ENCODE measurements around the gene RAB14. TPM values are rescaled to one million over a fixed set of nuclear protein-coding genes. Genes with fewer than 3 reads are reported as not detected.

Gene RAB14
- total RNA-seq, 4 donors from 2014 or later = 26.2 to 54.1 (median 33.8) TPM

DNA sequence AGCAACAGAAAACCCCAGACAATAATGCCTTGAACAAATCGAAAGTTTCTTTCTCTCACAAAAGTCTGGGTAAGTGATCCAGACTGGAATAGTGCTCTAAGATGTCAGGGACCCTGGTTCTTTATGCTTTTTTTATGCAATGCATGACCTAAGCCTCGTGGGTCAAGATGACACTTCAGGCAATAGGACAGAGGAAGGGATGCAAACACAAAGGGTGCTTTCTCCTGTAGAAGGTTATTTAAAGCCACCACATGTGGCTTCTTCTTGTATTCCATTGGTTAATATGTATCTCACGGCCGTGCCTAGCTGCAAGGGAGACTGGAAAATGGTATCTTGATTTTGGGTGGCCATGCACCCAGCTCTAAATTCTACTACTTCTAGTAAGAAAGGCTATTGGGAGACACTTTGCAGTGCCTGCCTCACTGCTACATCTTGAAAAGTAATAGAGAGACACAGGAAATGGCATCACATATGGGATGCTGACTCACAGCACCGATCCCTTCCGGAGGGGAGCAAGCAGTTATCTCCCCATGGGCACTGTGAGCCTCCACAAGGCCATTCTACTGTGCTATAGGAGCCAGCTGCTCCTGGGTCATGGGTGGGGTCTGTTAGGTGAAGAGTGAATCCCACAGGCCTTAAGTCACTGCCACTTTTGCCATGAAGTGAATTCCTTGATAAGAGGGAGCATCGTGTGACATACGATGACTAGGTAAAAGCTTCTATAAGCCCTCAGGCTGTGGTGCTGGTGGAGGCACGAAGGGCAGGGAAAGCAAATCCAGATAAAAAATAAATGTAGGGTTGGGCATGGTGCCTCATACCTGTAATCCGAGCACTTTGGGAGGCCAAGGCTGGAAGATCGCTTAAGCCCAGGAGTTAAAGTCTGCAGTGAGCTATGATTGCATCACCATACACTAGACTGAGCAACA is 32.5 kb upstream of the RAB14 start:
- no peak overlapping the region for H3K27ac ChIP-seq
- no peak for DNase-seq
- no peak for TF ChIP-seq POLR2A (IDR thresholded peaks at IDR 0.05)
- TF ChIP-seq, protein P1, sequence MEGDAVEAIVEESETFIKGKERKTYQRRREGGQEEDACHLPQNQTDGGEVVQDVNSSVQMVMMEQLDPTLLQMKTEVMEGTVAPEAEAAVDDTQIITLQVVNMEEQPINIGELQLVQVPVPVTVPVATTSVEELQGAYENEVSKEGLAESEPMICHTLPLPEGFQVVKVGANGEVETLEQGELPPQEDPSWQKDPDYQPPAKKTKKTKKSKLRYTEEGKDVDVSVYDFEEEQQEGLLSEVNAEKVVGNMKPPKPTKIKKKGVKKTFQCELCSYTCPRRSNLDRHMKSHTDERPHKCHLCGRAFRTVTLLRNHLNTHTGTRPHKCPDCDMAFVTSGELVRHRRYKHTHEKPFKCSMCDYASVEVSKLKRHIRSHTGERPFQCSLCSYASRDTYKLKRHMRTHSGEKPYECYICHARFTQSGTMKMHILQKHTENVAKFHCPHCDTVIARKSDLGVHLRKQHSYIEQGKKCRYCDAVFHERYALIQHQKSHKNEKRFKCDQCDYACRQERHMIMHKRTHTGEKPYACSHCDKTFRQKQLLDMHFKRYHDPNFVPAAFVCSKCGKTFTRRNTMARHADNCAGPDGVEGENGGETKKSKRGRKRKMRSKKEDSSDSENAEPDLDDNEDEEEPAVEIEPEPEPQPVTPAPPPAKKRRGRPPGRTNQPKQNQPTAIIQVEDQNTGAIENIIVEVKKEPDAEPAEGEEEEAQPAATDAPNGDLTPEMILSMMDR (IDR thresholded peaks at IDR 0.05) = no peak
- no peaks in the 10 kb centered on the region for H3K9me3 ChIP-seq
- no peaks in the 10 kb centered on the region for H3K36me3 ChIP-seq
- H3K27me3 ChIP-seq = no peaks in the 10 kb centered on the region
- H3K4me1 ChIP-seq = no peaks in the 10 kb centered on the region
- no peak overlapping the region for H3K4me3 ChIP-seq

DNA sequence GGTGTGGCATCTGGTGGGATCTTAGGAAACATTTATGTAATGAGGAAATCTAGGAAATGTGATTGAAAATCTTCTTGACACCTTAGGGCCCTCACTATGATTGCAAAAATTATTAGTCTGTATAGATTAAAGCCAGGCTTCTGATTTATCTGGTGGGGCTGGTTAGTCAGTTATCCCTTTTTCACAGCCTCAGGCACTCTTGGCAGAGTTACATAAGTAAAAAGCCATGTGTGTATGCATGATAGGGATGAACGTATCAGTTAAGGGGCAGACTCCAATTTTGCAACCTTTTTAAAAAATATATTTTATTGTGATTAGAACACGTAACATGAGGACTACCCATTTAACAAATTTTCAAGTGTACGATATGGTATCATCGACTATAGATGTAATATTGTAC is 30.6 kb upstream of the RAB14 start:
- no peaks in the 10 kb centered on the region for H3K36me3 ChIP-seq
- no peaks in the 10 kb centered on the region for H3K4me1 ChIP-seq
- no peaks in the 10 kb centered on the region for H3K9me3 ChIP-seq
- H3K4me3 ChIP-seq = no peak overlapping the region
- no peak for TF ChIP-seq POLR2A (IDR thresholded peaks at IDR 0.05)
- TF ChIP-seq, protein P1 (IDR thresholded peaks at IDR 0.05) = no peak
- no peaks in the 10 kb centered on the region for H3K27me3 ChIP-seq
- DNase-seq = no peak
- H3K27ac ChIP-seq = no peak overlapping the region

DNA sequence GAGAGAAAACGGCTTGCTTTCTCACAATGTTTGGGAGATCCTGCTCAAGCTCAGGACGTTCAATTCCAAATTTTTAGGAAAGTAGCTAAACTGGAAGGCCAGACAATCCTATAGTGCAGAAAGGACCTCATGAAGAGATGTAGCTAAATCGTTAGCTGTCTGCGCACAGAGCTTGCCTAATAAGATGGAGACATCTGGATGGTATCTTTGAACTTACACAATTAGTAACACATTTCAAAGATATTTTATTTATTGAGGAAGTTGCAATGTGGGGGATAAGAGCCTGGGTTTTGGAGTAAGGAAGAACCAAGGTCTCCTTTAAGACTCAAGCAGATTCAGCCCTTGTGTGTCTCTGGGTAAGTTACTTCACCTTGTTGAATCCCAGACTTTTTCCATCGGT is 28.6 kb upstream of the RAB14 start:
- Histone ChIP-seq H3K4me1 (no peaks in the 10 kb centered on the region), H3K27ac (no peak overlapping the region), H3K4me3 (no peak overlapping the region), H3K9me3 (no peaks in the 10 kb centered on the region), H3K27me3 (no peaks in the 10 kb centered on the region), H3K36me3 (no peaks in the 10 kb centered on the region)
- DNase-seq = no peak
- no peak for TF ChIP-seq POLR2A (IDR thresholded peaks at IDR 0.05)
- TF ChIP-seq, protein P1 (IDR thresholded peaks at IDR 0.05) = no peak

DNA sequence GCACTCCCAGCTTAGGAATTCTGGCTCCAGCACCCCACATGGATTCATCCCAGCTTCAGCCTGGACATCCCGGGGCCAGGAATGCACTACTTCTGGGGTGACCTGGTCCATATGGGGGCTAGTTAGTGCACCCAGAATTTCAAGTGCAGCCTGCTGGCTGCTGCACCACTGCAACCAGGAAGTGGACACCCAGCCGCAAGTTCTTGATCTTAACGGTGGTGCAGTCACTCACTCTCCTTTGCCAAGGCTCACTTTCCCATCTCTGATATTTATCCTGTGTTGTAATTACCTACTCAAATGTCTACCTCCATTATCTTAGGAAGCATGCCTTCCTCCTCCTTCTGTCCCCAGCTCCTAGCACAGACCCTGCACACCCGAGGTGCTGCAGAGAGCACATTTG is 26.2 kb upstream of the RAB14 start:
- TF ChIP-seq POLR2A (IDR thresholded peaks at IDR 0.05) = no peak
- TF ChIP-seq, protein P1 (IDR thresholded peaks at IDR 0.05) = no peak
- no peak for DNase-seq
- Histone ChIP-seq H3K36me3 (no peaks in the 10 kb centered on the region), H3K9me3 (no peaks in the 10 kb centered on the region), H3K27ac (no peak overlapping the region), H3K4me3 (no peak overlapping the region), H3K4me1 (no peaks in the 10 kb centered on the region), H3K27me3 (no peaks in the 10 kb centered on the region)

DNA sequence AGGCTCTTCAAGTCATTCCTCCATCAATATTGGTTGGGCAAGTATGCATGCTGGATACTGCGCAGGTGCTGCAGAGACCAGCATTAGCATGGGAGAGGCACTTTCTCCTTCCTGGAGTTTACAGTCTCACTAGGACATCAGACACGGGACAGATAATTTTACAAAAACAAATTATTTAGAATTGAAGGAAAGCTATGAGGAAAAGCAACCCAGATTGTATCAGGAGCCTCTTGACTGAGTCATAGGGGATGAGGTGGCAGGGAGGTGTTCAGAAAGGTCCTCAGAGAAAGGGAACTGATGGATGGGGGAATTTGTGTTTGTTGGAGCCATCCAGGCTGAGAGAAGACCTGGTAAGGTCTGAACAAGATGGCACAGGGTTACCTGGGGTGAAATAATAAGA is 24.5 kb upstream of the RAB14 start:
- TF ChIP-seq, protein P1 (IDR thresholded peaks at IDR 0.05) = no peak
- no peak for TF ChIP-seq POLR2A (IDR thresholded peaks at IDR 0.05)
- no peak for DNase-seq

More for the DNA sequence above, 24.5 kb upstream of the RAB14 start:
- Histone ChIP-seq H3K27ac (no peak overlapping the region), H3K27me3 (no peaks in the 10 kb centered on the region), H3K4me1 (no peaks in the 10 kb centered on the region), H3K9me3 (no peaks in the 10 kb centered on the region), H3K36me3 (no peaks in the 10 kb centered on the region), H3K4me3 (no peak overlapping the region)
